ENCODE measurements around the gene PAM16.

PAM16 gene

DNA sequence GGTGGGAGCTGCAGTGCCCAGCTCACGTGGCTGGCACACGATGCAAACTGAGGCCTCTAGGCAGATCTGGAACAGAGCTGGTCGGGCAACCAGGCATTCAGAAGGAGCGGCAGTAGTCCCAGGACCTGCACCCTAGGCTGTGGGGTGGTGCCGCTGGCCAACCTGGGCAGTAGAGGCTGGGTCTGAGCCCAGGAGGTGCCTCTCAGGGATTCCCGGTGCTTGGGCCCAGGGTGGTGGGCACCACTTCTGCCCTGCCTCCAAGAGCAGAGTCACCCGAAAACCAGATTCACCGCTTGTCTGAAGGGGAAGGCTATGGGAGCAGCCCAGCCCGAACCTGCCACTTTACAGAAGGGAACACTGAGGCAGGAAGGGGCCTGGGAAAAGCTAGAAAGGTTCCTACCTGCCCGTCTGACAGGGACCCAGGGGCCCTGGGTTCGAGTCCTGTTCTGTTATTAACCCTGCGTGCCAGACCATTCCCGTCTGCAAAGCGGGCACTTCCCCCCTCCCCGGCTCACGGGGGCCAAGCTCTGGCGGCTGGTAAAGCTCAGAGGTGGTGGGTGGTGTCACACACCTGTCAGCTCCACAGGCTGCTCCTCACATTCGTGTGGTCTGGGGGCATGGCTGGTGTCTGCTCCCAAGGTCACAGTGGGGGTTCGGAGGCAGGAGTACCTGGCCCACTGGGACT, 18.4 kb downstream of the PAM16 start:
- no peak for DNase-seq

DNA sequence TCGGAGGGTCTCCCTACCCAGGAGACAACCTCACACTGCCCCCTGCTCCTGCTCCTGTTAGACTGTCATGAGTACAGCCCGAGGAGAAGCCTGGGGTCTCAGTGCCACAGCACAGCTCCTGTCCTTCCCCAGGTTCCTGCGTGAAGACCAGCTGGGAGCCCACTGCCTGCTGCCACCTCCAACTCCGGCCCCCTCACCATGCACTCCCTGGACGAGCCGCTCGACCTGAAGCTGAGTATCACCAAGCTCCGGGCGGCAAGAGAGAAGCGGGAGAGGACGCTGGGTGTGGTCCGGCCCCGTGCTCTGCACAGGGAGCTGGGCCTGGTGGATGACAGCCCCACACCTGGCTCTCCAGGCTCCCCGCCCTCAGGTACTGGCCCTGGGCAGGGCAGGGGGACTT, 19.0 kb downstream of the PAM16 start:
- DNase-seq, result no peak

DNA sequence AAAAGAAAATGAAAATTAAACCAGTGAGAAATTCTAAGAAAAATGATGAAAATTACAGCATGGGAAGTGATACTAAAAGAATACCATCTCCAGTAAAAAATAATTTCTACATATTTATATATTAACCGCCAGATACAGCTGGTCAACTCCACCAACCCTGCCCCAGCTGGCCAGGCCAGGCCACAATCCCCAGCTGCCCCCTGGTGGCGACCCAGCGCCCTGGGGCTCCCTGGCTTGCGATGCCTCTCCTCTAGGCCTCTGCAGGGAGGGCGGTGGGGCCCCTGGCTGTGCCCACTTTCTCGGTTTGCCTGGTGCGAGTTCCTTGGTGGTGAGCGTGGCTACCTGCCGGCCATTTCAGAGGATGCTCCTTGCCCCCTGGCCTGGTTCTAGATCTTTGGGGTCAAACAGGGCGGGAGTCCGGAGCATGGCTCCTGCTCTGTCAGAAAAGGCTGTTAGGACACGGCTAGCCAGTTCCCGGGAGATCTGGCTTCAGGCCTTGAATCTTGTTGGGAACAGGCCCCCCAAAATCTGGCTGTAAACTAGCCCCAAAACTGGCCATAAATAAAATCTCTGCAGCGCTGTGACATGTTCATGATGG, 20.7 kb downstream of the PAM16 start:
- DNase-seq, result peak; percentile 56

DNA sequence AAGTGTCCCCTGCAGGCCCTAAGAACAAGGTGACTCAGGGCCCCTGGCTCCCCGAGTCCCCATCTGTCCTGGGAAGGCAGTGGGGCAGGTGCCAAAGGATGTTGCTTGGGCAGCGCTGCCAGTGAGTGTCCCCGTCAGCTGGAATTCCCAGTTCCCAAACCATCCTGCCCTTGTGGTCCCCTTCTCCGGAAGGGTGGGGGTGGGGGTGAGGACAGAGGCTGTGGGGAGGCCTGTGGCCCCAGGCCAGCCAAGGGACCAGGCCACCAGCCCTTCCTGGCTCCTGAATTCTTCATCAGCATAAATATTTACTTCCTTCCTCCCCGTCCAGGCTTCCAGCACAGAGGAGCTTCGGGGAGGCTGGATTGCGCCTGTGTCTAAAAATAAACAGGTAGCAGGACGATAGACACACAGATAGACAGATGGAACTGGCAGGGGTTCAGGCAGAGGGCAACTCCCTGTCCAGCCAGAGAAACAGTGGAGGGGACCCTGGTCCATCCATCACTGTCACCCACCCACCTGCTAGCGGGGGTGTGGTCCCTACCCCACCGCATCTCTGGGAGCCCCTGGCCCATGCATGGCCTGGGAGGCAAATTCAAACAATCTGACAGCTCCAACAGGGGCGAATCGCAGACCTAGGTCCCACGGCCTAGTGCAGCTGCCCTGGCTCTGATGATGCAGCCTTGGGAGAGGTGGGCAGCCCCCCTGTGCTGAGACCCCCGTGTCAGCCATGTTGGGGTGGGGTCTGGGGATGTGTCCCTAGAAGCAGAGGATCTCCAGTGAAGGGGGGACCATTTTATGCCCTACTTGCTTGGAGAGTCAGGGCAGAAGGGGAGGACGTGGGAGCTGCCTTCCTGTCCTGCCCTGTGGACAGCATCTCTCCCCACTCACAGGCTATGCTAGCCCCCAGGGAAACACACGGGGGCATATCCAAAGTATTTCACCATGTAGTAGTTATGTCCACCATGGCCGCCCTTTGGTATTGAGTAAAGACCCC, 22.0 kb downstream of the PAM16 start:
- DNase-seq, result no peak

DNA sequence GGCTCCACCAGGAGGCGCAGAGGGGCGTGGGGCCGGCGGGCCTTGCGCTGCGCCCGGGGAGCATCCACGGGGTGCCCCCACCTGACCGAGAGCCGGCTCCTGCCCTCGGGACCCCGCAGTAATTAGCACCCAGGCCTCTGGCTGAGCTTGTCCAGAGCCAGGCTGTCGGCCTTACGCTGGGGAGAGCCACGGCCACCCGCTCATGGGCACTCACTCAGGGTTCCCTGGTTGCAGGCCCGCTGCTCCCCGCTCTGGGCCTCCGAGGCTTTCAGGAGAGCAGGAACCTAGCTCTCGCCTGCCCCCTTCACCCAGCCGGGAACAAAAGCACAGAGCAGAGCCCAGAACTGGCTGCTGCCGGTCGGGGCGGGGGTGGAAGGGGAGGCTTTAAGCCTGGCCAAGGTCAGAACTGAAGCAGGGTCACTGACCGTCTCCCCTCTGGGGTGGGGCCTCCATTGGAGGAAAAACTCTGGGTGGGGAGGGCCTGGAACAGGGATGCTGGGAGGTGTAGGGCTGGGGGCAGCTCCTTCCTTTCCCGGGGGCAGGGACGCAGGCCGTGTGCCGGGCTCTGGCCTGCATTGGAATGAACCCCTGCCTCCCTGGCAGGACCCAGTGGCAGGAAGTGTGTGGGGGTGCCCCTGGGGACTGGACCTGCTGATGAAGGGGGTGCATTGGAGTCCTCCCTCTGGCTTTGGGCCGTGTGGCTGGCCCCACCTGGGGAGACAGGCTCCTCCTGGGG, 22.9 kb downstream of the PAM16 start:
- peak; percentile 76 for DNase-seq

DNA sequence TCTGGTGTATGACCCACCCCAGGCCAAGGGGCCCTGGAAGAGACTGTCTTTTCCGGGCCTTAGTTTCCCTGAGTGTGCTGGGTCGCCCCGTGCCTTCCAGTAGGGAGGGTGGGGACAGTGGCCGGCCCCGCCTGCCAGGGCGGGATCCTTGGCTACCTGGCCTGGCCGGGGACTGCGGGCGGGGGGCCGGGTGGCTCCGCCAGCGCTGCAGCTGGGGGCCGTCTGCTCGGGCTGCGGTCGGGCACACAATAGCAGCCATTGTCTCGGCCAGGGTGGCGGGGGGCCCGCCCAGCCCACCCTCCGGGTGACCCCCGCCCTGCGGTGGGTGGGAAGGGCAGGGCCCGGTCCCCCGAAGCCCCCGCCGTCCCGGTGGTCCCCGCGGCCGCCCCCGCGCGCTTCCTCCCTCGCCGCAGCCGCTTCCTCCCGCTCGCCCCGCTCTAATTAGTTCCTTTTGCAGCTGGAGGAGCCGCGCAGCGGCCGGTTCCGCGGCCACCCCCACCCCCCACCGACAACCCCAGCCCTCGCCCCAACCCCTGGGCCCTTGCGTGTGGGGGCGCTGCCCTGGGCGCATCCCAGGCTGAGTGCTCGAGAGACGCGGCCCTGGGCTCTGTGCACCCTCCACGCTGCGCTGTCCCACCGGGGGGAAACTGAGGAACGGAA, 23.6 kb downstream of the PAM16 start:
- no peak for DNase-seq

DNA sequence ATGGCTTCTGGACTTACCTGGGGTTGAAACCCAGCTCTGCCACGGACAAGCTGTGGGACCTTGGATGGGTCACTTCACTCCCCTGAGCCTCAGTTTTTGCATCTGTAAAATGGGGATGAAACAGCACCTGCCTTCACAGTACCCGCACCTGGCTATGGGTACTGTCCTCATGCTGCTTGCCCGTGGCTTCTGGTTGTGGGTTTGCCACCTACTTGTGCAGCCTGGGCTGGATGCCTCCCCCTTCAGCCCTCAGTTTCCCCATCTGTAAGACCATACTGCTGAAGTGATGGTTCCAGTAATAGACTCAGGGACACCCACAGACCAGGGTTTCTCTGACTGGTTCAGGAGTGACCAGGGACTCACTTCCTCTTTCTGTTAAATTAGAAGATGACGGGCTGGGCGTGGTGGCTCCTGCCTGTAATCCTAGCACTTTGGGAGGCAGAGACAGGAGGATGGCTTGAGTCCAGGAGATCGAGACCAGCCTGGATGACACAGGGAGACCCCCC, 25.8 kb downstream of the PAM16 start:
- DNase-seq, result no peak

DNA sequence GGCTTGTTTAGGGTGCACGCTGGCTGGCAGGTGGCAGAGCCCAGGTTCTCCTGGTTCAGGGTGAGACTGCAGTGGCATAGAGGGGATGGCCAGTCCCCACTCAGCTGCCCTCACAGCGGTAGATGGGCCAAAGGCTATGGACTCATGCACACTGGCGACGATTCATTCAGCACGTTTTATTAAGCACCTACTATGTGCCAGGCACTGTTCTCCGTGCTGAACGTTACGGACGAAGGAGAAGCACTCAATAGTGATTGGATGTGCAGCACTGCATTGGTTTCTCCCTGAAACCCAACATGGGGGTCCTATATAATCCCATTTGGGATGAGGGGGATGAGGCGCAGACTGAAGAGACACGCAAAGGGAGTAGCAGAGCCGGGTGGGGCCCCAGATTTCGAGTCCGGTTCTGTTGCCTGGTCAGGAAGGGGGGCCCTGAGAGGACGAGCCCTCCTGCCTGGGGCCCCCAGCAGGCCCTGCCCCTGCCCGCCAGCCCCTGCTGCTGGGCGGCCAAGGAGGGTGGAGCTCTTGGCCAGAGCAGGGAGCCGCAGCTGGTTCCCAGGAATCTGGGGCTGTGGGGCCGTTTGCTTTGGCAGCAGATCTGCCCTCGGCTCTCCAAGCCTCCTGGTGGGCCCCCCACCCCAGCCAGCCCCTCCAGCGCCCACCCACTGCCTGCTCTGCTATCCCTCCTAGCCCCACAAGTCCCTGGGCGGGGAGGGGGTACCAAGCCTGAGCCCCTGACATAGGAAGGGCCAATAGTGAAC, 26.4 kb downstream of the PAM16 start:
- DNase-seq, result no peak

DNA sequence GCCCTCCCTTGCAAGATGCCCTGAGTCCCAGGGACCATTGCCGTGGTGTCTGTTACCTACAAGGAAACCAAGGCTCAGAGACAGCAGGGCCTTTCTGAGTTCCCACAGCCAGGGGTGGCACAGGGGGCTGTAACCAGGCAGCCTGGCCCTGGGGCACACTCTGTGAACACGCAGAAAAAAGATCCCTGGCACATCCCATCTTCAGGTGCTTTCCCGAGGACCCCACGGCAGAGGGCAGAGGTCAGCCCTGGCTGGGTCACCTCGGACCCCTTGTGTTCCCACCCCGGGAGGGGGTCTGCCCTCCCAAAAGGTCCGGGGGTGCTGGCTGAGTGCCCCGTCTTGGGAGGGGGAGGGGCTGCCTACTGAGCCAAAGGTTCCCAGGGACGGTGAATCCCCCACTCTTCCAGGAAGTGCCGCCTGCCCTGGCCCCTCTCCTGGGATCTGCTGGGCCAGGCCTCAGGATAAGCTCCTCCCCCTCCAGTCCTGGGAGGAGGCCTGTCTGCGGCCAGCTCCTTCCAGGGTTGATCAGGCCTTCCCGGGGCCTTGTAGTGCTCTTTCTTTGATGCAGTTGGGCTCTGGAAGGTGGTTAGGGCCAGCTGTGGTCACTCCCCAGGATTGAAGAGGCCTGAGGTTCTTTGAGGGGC, 27.2 kb downstream of the PAM16 start:
- peak; percentile 63 for DNase-seq

DNA sequence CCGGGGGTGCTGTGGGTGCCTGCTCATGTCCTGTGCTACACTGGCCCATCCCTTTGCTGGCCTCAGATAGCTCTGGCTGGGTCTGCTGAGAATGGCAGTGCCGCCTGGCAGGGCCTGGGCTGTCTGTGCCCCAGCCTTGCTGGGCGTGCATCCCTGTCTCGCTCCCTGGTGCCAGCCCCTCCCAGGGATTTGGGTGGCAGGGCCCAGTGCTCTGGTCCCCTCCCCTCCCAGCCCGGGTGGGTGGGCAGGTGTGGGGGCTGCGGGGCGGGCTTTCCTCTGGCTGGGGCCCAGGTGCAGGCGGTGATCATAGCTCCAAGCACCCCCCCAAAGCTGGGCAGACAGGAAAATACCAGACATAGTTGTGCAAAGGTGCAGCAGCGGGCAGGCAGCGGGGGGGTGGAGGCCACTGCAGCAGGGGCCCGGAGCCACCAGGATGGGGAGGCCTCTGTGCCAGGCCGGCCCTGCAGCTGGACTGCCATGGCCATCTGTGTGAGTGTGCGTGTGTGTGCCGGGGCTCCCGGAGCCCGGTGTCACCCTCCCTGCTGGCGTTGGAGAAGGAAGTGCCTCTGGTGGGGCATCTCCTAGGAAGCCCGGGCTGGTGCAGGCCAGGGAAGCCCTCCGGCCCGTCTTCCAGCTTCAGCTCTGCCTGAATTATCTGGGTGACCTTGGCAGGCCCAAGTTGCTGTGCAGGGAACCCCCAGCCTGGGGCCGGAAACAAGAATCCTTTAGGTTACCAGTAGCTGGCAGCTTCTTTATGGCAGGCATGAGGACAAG, 27.9 kb downstream of the PAM16 start:
- DNase-seq, result no peak

DNA sequence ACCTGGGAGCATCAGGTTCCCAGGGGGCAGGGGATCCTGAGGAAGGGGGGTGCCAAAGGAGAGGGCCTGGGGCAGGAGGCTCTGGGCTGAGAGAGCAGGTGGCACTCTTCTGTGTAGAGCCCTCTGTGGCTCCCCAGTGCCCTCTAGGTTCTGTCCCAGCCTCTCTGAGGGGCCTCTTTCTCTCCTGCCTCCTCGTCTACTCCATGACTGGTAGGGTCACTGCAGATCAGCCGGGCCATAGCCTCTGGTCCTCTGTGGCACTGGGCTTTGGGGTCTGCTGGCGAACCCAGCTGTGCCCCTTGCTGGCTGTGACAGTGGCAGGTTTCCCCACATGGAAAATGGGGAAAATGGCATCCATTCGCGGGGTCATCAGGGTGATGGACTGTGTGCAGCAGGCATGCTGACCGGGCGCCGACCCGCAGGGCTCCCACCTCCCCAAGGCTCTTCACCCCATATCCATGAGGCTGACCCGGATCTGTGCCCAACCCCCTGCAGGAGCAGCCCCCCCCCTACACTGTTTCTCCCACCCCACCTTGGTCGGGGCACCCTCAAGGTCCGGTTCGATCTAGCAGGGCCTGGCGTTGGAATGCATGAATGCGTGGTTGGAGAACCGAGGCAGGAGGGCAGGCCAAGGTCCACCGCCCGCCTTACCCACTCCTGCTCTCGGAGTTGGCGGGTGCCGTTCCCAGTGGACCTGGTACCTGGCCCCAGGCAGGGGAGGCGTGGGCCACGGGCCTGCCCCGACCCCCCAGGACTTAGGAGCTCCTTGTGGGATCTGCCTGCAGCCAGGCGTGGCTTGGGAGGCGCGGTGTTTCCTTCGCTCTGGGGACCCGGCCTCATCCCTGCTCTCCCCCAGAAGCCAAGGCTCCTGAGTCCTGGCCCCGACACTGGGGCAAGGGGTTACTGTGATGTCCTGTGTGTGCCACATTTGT, 28.7 kb downstream of the PAM16 start:
- DNase-seq, result no peak

DNA sequence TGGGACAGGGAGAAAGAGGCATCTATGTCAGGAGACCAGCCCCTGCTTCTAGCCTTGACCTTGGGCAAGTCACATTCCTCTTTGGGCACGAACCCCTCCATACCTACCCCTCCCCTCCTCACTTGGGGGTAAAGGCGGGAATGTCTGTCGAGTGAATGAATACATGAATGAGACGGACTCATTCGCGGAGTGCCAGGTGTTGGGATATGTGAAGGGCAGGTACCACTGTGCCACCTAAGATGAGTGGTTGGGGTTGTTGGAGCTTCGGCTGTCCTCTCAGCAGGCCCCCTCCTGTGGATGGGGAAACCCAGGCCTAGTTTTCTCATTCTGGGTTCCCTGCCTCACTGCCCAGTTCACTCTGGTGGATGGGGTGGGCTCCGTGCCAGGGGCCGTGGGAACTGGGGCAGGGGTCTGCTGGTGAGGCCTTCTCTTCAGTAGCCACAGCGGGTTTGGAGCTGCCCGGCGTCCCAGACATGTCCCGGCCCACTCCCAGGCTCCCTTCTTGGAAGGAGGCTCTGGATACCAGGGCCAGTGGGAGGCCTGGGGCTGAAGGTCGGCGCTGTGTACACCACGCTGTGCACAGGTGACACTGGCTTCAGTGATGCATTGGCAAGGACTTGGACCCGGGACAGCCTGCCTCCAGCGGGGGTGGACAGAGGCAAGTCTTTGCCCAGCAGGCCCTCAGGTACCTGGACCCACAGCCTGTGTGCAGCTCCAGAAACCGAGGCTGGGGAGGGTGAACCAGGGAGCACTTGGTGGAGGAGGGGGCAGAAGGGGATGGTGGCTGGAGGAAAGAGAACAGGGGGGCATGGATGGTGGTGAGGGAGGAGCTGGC, 29.6 kb downstream of the PAM16 start:
- DNase-seq, result no peak

DNA sequence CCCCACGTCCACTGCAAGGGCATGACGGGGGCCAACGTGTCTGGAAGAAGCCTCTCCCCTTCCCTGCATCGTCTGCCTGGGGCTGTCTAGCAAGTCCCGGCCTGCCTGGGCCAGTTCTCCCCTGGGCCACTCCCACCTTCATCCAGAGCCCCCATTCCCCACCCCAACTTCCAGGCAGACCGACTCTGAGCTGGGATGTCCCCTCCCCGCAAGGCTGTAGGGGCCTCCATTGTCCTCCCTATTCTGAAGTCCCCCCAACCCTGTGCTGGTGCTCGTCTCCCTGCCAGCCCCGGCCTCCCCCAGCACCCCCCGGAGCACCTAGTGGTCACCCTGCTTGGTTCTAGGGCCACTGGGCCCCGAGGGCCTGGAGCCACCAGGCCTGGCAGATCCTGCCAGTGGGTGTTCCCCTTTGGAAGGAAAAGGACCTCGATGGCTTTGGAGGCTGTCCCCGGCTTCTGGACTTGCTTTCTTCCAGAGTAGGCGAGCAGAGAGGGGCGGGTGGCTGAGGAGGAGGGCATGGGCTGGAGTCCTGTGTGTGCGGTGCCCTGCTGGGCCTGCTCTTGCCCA, 30.5 kb downstream of the PAM16 start:
- no peak for DNase-seq

DNA sequence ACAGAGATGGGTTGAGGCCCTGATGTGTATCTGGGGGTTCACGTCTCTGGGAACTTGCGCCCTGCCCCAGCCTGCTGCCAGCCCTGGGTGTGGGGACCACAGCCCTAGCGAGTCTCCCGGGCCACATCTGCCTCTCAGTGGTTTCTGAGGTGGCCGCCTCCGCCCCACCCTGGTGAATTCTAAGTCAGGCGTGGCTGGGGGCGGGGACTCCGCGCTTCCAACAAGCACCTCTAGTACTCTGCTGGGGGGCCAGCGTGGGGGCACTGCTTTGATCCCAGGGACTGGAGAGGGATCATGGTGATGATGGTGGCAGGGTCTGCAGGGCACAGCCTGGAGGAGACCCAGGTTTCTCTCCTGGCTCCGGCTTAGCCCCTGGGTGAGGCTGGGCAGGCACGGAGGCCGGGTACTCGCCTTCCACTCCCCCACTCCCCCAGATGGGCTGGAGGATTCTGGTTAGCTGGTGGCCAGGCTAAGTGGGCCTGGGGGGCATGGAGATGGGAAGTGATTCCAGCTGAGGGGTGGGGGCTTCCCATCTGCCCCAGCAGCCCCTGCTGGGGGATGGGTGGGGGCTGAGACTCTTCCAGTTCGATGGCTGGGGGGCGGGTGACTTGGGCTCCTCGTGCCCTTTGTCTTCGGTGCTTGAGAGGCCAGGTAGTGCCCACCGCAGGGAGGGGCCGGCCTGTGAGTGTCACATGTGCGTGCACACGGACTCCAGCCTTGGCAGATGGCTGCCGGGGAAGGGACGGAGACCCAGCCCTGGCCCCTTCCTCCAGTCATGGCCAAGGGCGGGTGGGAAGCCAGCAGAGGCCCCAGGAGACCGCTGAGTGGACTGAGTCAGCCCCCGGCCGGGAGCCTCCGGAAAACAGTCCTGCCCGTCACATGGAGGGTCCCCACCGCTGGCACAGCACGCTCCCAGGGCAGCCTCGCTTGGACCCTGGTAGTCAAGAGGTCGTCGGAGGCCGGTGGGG, 31.4 kb downstream of the PAM16 start:
- no peak for DNase-seq

DNA sequence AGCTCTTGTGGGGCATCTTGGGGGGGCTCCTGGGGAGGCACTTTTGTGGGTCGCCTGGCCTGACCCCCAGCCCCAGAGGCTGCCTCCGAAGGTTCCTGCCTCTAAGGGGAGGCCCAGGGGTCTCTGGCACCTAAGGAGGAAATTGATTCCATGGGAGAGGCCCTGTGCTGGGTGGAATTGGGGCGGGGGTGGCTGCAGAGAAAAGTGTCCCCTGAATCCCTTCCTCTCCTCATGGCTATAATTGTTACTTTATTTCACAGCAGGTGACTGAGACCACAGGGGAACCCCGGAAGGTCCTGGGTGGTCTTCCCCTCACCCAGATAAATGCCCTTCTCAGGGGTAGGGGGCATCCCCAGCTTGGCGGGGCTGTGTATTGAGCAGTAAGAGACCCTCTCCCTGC, 32.2 kb downstream of the PAM16 start:
- DNase-seq, result no peak

DNA sequence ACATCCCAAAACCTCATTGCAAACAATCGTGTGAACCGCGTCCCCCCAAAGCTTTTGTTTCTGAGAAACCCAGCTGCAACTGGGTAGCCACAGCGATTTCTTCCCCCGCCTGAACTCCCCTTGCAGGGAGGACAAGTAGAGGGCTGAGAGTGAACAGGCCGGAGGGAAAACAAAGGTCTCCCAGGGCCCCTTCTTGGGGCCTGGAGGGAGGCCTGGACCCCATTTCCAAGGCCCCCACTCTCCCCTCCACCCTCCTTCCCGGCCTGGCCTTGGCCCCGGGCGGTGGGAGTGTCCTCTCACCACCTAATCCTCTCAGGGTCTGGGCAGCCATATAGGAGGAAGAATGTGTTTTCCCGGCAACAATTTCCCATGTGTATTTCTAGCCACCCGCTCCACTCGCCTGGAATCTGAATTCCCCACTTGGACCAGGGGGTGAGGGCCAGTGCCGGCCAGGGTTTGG, 32.6 kb downstream of the PAM16 start:
- DNase-seq, result no peak

All from fibroblast of upper back skin (primary cell).